ENCODE measurements around the gene STIMATE. TPM values are rescaled to one million over a fixed set of nuclear protein-coding genes. Genes with fewer than 3 reads are reported as not detected.

STIMATE gene
- total RNA-seq, 6 experiments from 2014 or later, result 18.4 to 25.6 (median 21.7) TPM

GRCh38 chr3:52891164-52891563 is 6.2 kb downstream of the STIMATE start:
- no peak for TF ChIP-seq CTCF (IDR thresholded peaks at IDR 0.05)
- DNase-seq, result no peak
- Mint-ChIP-seq H3K4me3 (no peak overlapping the region), H3K4me1 (ENCODE audit: low read depth) (peaks cover 55% of the 10 kb centered on the region), H3K27me3 (ENCODE audit: insufficient read depth) (no peaks in the 10 kb centered on the region), H3K27ac (peak overlapping the region; percentile 82), H3K36me3 (ENCODE audit: low read depth) (no peaks in the 10 kb centered on the region; the same call in 1 of the 2 replicates), H3K9me3 (no peaks in the 10 kb centered on the region)

DNA sequence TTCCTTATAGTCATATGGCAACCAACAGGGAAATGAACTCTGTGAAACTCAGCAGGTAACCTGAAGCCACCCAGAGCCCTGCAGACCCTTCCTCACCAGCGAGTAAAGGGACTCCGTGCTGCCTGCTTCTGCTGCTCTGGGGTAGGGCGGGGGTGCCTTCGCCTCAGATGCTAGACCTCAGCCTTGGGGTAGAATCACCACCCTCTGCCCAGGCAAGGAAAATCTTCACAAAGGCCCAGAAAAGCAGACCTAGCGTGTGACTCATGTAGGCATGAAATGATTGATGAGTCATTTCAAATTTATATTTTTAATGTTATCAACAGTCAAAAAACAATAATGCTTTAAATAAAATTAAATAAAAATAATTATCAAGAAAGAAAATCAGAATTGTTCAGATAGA is 6.6 kb downstream of the STIMATE start:
- no peaks in the 10 kb centered on the region for H3K27me3 Mint-ChIP-seq (ENCODE audit: insufficient read depth)
- no peak overlapping the region for H3K4me3 Mint-ChIP-seq
- no peaks in the 10 kb centered on the region for H3K9me3 Mint-ChIP-seq
- H3K27ac Mint-ChIP-seq, result no peak overlapping the region; the same call in 1 of the 2 replicates
- H3K36me3 Mint-ChIP-seq (ENCODE audit: low read depth), result peaks cover 2% of the 10 kb centered on the region; the same call in 1 of the 2 replicates
- H3K4me1 Mint-ChIP-seq (ENCODE audit: low read depth), result peaks cover 52% of the 10 kb centered on the region
- no peak for DNase-seq
- no peak for TF ChIP-seq CTCF (IDR thresholded peaks at IDR 0.05)

GRCh38 chr3:52889901-52890300 is 7.4 kb downstream of the STIMATE start:
- Mint-ChIP-seq H3K4me1 (ENCODE audit: low read depth) (peaks cover 54% of the 10 kb centered on the region), H3K27ac (peak overlapping the region; percentile 16; the same call in 1 of the 2 replicates), H3K4me3 (no peak overlapping the region), H3K36me3 (ENCODE audit: low read depth) (peaks cover 10% of the 10 kb centered on the region), H3K27me3 (ENCODE audit: insufficient read depth) (no peaks in the 10 kb centered on the region), H3K9me3 (no peaks in the 10 kb centered on the region)
- TF ChIP-seq CTCF (IDR thresholded peaks at IDR 0.05), result no peak
- no peak for DNase-seq

- TF ChIP-seq CTCF (IDR thresholded peaks at IDR 0.05), result no peak
- no peak for DNase-seq
- no peaks in the 10 kb centered on the region for H3K9me3 Mint-ChIP-seq
- H3K27me3 Mint-ChIP-seq (ENCODE audit: insufficient read depth), result no peaks in the 10 kb centered on the region
- no peak overlapping the region for H3K27ac Mint-ChIP-seq
- H3K4me1 Mint-ChIP-seq (ENCODE audit: low read depth), result peaks cover 30% of the 10 kb centered on the region
- no peak overlapping the region for H3K4me3 Mint-ChIP-seq
- H3K36me3 Mint-ChIP-seq (ENCODE audit: low read depth), result peaks cover 15% of the 10 kb centered on the region
Measured at GRCh38 chr3:52887166-52887565, 10.2 kb downstream of the STIMATE start.

GRCh38 chr3:52886049-52886730 is 11.2 kb downstream of the STIMATE start:
- Mint-ChIP-seq H3K27me3 (ENCODE audit: insufficient read depth) (no peaks in the 10 kb centered on the region), H3K36me3 (ENCODE audit: low read depth) (peaks cover 15% of the 10 kb centered on the region), H3K27ac (no peak overlapping the region), H3K9me3 (no peaks in the 10 kb centered on the region), H3K4me1 (ENCODE audit: low read depth) (peaks cover 24% of the 10 kb centered on the region), H3K4me3 (no peak overlapping the region)
- no peak for TF ChIP-seq CTCF (IDR thresholded peaks at IDR 0.05)
- no peak for DNase-seq
